Measurements from ENCODE around the gene ZP2. TPM values are rescaled to one million over a fixed set of nuclear protein-coding genes. Genes with fewer than 3 reads are reported as not detected.

The ZP2 gene
- total RNA-seq, 1 donor from 2014 or later = not detected

DNA sequence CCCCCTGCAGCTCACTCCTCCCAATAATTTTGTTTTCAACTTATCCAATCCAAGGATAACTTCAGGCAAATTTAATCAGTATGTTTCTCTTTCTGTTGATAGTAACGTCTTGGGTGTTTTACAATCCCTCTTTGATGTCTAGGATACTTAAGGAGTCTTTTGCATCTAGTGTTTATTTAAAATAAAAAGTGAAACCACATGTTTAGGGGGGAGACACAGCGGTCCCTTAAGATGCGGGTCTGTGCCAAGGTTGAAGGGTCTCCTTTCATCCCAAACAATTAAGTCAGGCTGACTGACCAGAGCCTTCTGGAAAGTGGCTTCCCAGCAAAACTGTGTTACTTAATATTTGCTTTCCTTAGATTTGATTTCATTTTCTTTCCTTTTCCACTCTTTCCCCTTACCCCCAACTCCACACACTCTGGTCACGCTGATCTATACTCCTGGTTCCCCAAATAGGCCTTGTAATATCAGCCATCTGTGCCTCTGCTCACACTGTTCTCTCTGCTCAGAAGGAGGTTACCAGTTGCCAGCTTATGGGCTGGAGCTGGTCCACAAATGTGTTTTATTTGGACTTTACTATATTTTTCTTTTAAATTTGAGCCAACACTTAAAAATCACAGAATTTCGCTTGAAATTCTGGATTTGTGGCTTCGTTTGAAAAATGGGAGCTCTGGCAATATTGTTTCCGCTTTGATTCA lies 33.3 kb upstream of the ZP2 start:
- peaks cover 4% of the 10 kb centered on the region for H3K4me1 Mint-ChIP-seq
- no peak overlapping the region for H3K27ac Mint-ChIP-seq (ENCODE audit: unreplicated experiment)
- H3K4me3 Mint-ChIP-seq = no peak overlapping the region
- peaks cover 1% of the 10 kb centered on the region for H3K27me3 Mint-ChIP-seq (ENCODE audit: low read depth)
- TF ChIP-seq, protein P1, sequence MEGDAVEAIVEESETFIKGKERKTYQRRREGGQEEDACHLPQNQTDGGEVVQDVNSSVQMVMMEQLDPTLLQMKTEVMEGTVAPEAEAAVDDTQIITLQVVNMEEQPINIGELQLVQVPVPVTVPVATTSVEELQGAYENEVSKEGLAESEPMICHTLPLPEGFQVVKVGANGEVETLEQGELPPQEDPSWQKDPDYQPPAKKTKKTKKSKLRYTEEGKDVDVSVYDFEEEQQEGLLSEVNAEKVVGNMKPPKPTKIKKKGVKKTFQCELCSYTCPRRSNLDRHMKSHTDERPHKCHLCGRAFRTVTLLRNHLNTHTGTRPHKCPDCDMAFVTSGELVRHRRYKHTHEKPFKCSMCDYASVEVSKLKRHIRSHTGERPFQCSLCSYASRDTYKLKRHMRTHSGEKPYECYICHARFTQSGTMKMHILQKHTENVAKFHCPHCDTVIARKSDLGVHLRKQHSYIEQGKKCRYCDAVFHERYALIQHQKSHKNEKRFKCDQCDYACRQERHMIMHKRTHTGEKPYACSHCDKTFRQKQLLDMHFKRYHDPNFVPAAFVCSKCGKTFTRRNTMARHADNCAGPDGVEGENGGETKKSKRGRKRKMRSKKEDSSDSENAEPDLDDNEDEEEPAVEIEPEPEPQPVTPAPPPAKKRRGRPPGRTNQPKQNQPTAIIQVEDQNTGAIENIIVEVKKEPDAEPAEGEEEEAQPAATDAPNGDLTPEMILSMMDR (conservative IDR thresholded peaks at IDR 0.05) = no peak
- H3K9me3 Mint-ChIP-seq = peaks cover 3% of the 10 kb centered on the region
- DNase-seq (ENCODE audit: low read depth, low spot score) = no peak
- H3K36me3 Mint-ChIP-seq (ENCODE audit: low read depth) = no peaks in the 10 kb centered on the region

DNA sequence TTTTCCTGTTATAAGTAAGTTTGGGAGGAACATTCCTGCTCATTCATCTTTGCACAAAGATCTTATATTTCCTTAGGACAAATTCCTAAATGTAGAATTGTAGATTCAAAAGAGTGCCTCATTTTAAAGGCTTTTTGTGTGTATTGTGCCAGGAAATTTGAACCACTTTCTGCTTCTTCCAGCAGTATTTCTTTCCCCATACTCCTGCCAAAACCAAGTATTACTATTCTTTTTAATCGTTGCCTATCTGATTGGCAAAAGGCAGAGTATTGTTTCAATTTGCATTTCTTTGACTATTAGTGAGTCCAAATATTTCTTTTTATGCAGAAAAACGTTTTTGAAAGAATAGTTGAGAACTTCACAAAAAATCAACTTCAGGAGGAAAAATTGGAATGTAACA lies 31.4 kb upstream of the ZP2 start:
- no peak for DNase-seq (ENCODE audit: low read depth, low spot score)
- Mint-ChIP-seq H3K4me3 (no peak overlapping the region), H3K27me3 (ENCODE audit: low read depth) (no peaks in the 10 kb centered on the region), H3K36me3 (ENCODE audit: low read depth) (no peaks in the 10 kb centered on the region), H3K4me1 (peaks cover 4% of the 10 kb centered on the region), H3K27ac (ENCODE audit: unreplicated experiment) (no peak overlapping the region), H3K9me3 (peaks cover 3% of the 10 kb centered on the region)
- TF ChIP-seq, protein P1 (conservative IDR thresholded peaks at IDR 0.05) = no peak

DNA sequence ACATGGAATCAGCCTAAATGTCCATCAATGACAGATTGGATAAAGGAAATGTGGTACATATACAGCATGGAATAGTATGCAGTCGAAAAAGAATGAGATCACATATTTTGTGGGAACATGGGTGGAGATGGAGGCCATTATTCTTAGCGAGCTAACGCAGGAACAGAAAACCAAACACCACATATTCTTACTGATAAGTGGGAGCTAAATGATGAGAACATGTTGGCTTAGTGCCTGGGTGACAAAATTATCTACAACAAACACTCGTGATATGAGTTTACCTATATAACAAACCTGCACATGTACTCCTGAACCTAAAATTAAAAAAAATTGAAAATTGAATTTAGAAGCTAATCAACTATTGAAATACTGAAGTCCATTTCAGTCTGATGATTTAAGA lies 28.3 kb upstream of the ZP2 start:
- no peak overlapping the region for H3K27ac Mint-ChIP-seq (ENCODE audit: unreplicated experiment)
- peaks cover 7% of the 10 kb centered on the region for H3K27me3 Mint-ChIP-seq (ENCODE audit: low read depth)
- DNase-seq (ENCODE audit: low read depth, low spot score) = no peak
- peaks cover 3% of the 10 kb centered on the region for H3K9me3 Mint-ChIP-seq
- H3K4me1 Mint-ChIP-seq = no peaks in the 10 kb centered on the region
- H3K4me3 Mint-ChIP-seq = no peak overlapping the region
- TF ChIP-seq, protein P1 (conservative IDR thresholded peaks at IDR 0.05) = no peak
- H3K36me3 Mint-ChIP-seq (ENCODE audit: low read depth) = no peaks in the 10 kb centered on the region

DNA sequence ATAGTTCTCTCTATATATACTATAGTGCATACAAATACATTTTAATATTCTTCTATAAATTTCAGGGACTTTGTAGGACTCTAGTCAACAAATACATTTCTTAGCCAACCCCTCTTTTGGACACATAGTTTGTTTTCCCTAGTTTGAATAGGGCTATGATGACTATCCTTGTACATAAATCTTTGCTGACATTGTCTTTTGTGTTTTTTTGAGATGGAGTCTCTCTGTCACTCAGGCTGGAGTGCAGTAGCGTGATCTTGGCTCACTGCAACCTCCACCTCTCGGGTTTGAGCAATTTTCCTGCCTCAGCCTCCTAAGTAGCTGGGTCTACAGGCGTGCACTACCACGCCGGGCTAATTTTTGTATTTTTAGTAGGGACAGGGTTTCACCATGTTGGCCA lies 25.5 kb upstream of the ZP2 start:
- no peaks in the 10 kb centered on the region for H3K4me1 Mint-ChIP-seq
- H3K27me3 Mint-ChIP-seq (ENCODE audit: low read depth) = peaks cover 10% of the 10 kb centered on the region
- no peaks in the 10 kb centered on the region for H3K9me3 Mint-ChIP-seq
- DNase-seq (ENCODE audit: low read depth, low spot score) = no peak
- TF ChIP-seq, protein P1 (conservative IDR thresholded peaks at IDR 0.05) = no peak
- no peaks in the 10 kb centered on the region for H3K36me3 Mint-ChIP-seq (ENCODE audit: low read depth)
- no peak overlapping the region for H3K27ac Mint-ChIP-seq (ENCODE audit: unreplicated experiment)
- H3K4me3 Mint-ChIP-seq = no peak overlapping the region

DNA sequence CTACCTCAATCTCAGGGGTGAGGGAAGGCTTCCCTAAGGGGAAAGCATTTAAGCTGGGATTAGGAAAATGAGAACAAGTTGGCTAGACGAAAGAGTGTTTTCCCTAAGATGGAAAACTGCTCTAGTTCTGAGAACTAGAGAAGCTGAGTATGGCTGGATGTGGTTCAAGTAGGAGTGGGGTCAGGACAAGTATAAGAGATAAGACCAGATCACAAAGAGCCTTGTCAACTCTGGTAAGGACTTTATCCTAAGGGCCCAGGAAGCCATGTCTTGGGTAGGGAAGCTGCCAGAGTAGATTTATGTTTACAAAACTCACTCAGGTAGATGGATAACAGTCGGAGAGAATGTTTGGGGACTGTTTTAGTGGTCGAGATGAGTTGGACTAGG lies 23.8 kb upstream of the ZP2 start:
- no peak for DNase-seq (ENCODE audit: low read depth, low spot score)
- Mint-ChIP-seq H3K9me3 (no peaks in the 10 kb centered on the region), H3K27ac (ENCODE audit: unreplicated experiment) (no peak overlapping the region), H3K4me1 (no peaks in the 10 kb centered on the region), H3K36me3 (ENCODE audit: low read depth) (no peaks in the 10 kb centered on the region), H3K4me3 (no peak overlapping the region), H3K27me3 (ENCODE audit: low read depth) (peaks cover 12% of the 10 kb centered on the region)
- TF ChIP-seq, protein P1 (conservative IDR thresholded peaks at IDR 0.05) = no peak

Measured in neural crest cell (in vitro differentiated cells).